HEK293 (cell line): ENCODE data around the gene ZNF654.
"Not testable (repeated sequence)": the region's sequence is repeated elsewhere in the genome, so short reads cannot be mapped to it uniquely, and the experiment has no call there.

Source experiments
- CTCF ChIA-PET: fragments of 350-600 bp; formaldehyde crosslinking; extraction: SDS; loops from one replicate; lab custom pipeline; 2021; ENCODE audit warnings: antibody characterized with exemption; lab: Yijun Ruan, JAX
- POLR2A ChIA-PET: fragments of 300-600 bp; formaldehyde crosslinking; extraction: SDS; loops from one replicate; lab custom pipeline; 2020; ENCODE audit warnings: antibody characterized with exemption, inconsistent platforms; lab: Yijun Ruan, JAX
- H3K27ac ChIP-seq: fragments of 200-500 bp; sonication (Bioruptor generic); 2 replicates; pipeline ENCODE4 v1.5.1; 2014; ENCODE audit warnings: low read depth, low read length, control low read depth, inconsistent platforms; ENCODE audit errors: extremely low read depth
- H3K36me3 ChIP-seq, 2 experiments: fragments of 200-500 bp in 1 of 2; sonication (Bioruptor generic) in 1 of 2; 1 replicate in 1 of 2; 2 replicates in 1 of 2; pipeline ENCODE4 v1.5.1; 2014 to 2017; ENCODE audit warnings: inconsistent platforms in 2 of 2, low read length in 2 of 2; ENCODE audit not compliant: control insufficient read depth in 2 of 2, insufficient read depth in 1 of 2
- H3K4me1 ChIP-seq: fragments of 200-500 bp; sonication (Bioruptor generic); 2 replicates; pipeline ENCODE4 v1.5.1; 2014; ENCODE audit warnings: mild to moderate bottlenecking, low read length, inconsistent platforms; ENCODE audit not compliant: control insufficient read depth, insufficient read depth
- H3K4me3 ChIP-seq: 2 replicates; pipeline ENCODE4 v1.5.1; 2011; ENCODE audit warnings: low read depth, mild to moderate bottlenecking, control low read depth, low read length, moderate library complexity
- H3K9me3 ChIP-seq: fragments of 200-500 bp; sonication (Bioruptor generic); 2 replicates; pipeline ENCODE4 v1.5.1; 2014; ENCODE audit warnings: low read depth, low read length, inconsistent platforms; ENCODE audit not compliant: control insufficient read depth, insufficient read depth
- BCL11A ChIP-seq: fragments of 450-650 bp; formaldehyde crosslinking; IDR thresholded peaks from 2 replicates; pipeline ENCODE4 v1.5.1; 2016; ENCODE audit warnings: low read depth, missing biosample characterization, missing genetic modification characterization
- EGR2 ChIP-seq: fragments of 450-650 bp; formaldehyde crosslinking; IDR thresholded peaks from 2 replicates; pipeline ENCODE4 v1.5.1; 2016; ENCODE audit warnings: low read depth, missing biosample characterization, missing genetic modification characterization
- KLF10 ChIP-seq: fragments of 450-650 bp; IDR thresholded peaks from 2 replicates; pipeline ENCODE4 v1.5.1; 2018; ENCODE audit warnings: missing biosample characterization, mild to moderate bottlenecking, missing genetic modification characterization
- MZF1 ChIP-seq: fragments of 450-650 bp; formaldehyde crosslinking; IDR thresholded peaks from 2 replicates; pipeline ENCODE4 v1.5.1; 2017; ENCODE audit warnings: missing biosample characterization, missing genetic modification characterization, borderline replicate concordance
- SETDB1 ChIP-seq: IDR thresholded peaks from one replicate; pipeline ENCODE4 v1.6.1; 2017; ENCODE audit warnings: mild to moderate bottlenecking, low read length, moderate library complexity, mixed read lengths; ENCODE audit not compliant: insufficient read length
- WT1 ChIP-seq: fragments of 450-650 bp; formaldehyde crosslinking; IDR thresholded peaks from 2 replicates; pipeline ENCODE4 v1.5.1; 2016; ENCODE audit warnings: missing biosample characterization, missing genetic modification characterization
- ZFP37 ChIP-seq: fragments of 450-650 bp; formaldehyde crosslinking; IDR thresholded peaks from 2 replicates; pipeline ENCODE4 v1.5.1; 2016; ENCODE audit warnings: missing biosample characterization, missing genetic modification characterization
- ZIC2 ChIP-seq: fragments of 450-650 bp; formaldehyde crosslinking; IDR thresholded peaks from 2 replicates; pipeline ENCODE4 v1.5.1; 2016; ENCODE audit warnings: missing biosample characterization, missing genetic modification characterization
- ZNF112 ChIP-seq: fragments of 450-650 bp; formaldehyde crosslinking; IDR thresholded peaks from 2 replicates; pipeline ENCODE4 v1.5.0; 2017; ENCODE audit warnings: missing biosample characterization, missing genetic modification characterization
- ZNF223 ChIP-seq: fragments of 450-650 bp; formaldehyde crosslinking; IDR thresholded peaks from 2 replicates; pipeline ENCODE4 v1.5.1; 2016; ENCODE audit warnings: missing biosample characterization, missing genetic modification characterization
- ZNF311 ChIP-seq: fragments of 450-650 bp; formaldehyde crosslinking; IDR thresholded peaks from 2 replicates; pipeline ENCODE4 v1.5.1; 2017; ENCODE audit warnings: missing biosample characterization, missing genetic modification characterization, borderline replicate concordance
- ZNF391 ChIP-seq: fragments of 450-650 bp; formaldehyde crosslinking; IDR thresholded peaks from 2 replicates; pipeline ENCODE4 v1.5.1; 2016; ENCODE audit warnings: low read depth, missing biosample characterization, missing genetic modification characterization, borderline replicate concordance
- ZNF416 ChIP-seq: fragments of 450-650 bp; formaldehyde crosslinking; IDR thresholded peaks from 2 replicates; pipeline ENCODE4 v1.5.1; 2016; ENCODE audit warnings: missing biosample characterization, missing genetic modification characterization
- ZNF514 ChIP-seq: fragments of 450-650 bp; formaldehyde crosslinking; IDR thresholded peaks from 2 replicates; pipeline ENCODE4 v1.5.1; 2016; ENCODE audit warnings: missing biosample characterization, missing genetic modification characterization
- ZNF529 ChIP-seq: fragments of 450-650 bp; formaldehyde crosslinking; IDR thresholded peaks from 2 replicates; pipeline ENCODE4 v1.5.1; 2017; ENCODE audit warnings: missing genetic modification characterization, missing biosample characterization; ENCODE audit not compliant: insufficient replicate concordance
- ZNF571 ChIP-seq: fragments of 450-650 bp; formaldehyde crosslinking; IDR thresholded peaks from 2 replicates; pipeline ENCODE4 v1.5.0; 2017; ENCODE audit warnings: missing biosample characterization, missing genetic modification characterization
- ZNF624 ChIP-seq: fragments of 450-650 bp; formaldehyde crosslinking; IDR thresholded peaks from 2 replicates; pipeline ENCODE4 v1.5.1; 2017; ENCODE audit warnings: missing biosample characterization, missing genetic modification characterization
- ZNF785 ChIP-seq: fragments of 450-650 bp; formaldehyde crosslinking; IDR thresholded peaks from 2 replicates; pipeline ENCODE4 v1.5.1; 2016; ENCODE audit warnings: missing biosample characterization, missing genetic modification characterization
- ZSCAN16 ChIP-seq: fragments of 450-650 bp; formaldehyde crosslinking; IDR thresholded peaks from 2 replicates; pipeline ENCODE4 v1.5.1; 2016; ENCODE audit warnings: missing biosample characterization, missing genetic modification characterization
- ZXDB ChIP-seq: fragments of 450-650 bp; formaldehyde crosslinking; IDR thresholded peaks from 2 replicates; pipeline ENCODE4 v1.5.1; 2016; ENCODE audit warnings: missing biosample characterization, missing genetic modification characterization
- TF ChIP-seq, protein P1 (sequence below): fragments of 450-650 bp; formaldehyde crosslinking; IDR thresholded peaks from 2 replicates; pipeline ENCODE4 v1.5.1; 2016; ENCODE audit warnings: missing biosample characterization, missing genetic modification characterization, borderline replicate concordance
- TF ChIP-seq, protein P2 (sequence below): fragments of 450-650 bp; formaldehyde crosslinking; IDR thresholded peaks from 2 replicates; pipeline ENCODE4 v1.5.1; 2017; ENCODE audit warnings: missing biosample characterization, missing genetic modification characterization

Gene ZNF654

DNA sequence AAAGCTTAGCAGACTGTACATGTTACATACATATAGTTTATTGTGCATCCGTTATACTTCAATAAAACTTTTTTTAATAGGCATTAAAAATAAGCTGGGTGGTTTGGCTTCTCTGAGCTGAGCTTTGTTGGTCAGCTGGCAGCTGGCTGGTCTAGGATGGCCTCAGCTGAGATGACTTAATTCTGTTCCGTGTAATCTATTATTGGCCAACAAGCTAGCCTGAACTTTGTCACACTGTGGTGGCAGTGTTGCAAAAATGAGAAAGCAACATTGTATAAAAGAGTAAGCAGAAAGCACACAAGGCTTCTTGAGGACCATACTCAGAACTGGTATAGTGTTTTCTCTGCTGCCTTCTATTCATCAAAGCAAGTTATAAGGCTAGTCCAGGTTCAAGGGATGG lies 45.5 kb upstream of the ZNF654 start:
- CTCF ChIA-PET: interaction anchor here (0.5 to 0.9 kb wide), 3 partner anchors 11 to 1082 kb away, joined by 3 to 4 read pairs (median 4); no protein-coding TSS in a partner anchor
- TF ChIP-seq MZF1: no peak
- TF ChIP-seq ZFP37 (tag by site-specific recombination): no peak
- no peak for TF ChIP-seq ZIC2
- TF ChIP-seq, all 188 proteins: peak for 0
- H3K36me3 ChIP-seq: no peaks in the 10 kb centered on the region
- H3K27ac ChIP-seq: no peak overlapping the region
- POLR2A ChIA-PET: no interaction called here
- no peak overlapping the region for H3K4me3 ChIP-seq
- H3K9me3 ChIP-seq: no peaks in the 10 kb centered on the region
- H3K4me1 ChIP-seq: no peaks in the 10 kb centered on the region

DNA sequence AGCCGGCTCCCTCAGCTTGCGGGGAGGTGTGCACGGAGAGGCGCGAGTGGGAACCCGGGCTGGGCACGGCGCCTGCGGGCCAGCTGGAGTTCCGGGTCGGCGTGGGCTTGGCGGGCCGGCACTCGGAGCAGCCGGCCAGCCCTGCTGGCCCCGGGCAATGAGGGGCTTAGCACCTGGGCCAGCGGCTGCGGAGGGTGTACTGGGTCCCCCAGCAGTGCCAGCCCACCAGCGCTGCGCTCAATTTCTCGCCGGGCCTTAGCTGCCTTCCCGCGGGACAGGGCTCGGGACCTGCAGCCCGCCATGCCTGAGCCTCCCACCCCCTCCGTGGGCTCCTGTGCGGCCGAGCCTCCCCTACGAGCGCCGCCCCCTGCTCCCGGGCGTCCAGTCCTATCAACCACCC lies 43.4 kb upstream of the ZNF654 start:
- CTCF ChIA-PET: interaction anchor here (0.6 kb wide), 1 partner anchor 499 kb away, joined by 7 read pairs; no protein-coding TSS in a partner anchor
- not testable (repeated sequence) for H3K36me3 ChIP-seq, H3K9me3 ChIP-seq, H3K27ac ChIP-seq, H3K4me1 ChIP-seq, H3K4me3 ChIP-seq
- POLR2A ChIA-PET: interaction anchor here (0.5 kb wide), 1 partner anchor 1317 kb away, joined by 3 read pairs; no protein-coding TSS in a partner anchor

DNA sequence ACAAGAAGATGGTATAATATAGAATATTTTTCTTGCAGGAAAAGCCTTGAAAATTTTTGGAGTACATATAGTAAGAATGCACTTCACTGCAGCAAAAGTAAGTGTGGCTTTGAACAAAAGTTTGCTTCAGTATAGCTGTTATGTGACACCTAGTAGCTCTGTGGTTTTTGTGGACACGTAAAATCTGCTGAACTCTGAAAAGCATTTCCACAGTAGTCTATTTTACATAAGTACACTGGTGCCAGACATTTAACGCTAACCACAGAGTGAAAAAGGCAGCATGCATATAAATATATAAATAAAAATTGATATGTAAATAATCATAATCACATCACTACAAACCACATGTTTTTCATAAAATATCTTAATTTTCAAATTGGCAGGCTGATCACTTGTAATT lies 40.0 kb upstream of the ZNF654 start:
- no peaks in the 10 kb centered on the region for H3K4me1 ChIP-seq
- POLR2A ChIA-PET: no interaction called here
- no peak overlapping the region for H3K4me3 ChIP-seq
- H3K27ac ChIP-seq: no peak overlapping the region
- H3K36me3 ChIP-seq: no peaks in the 10 kb centered on the region
- no peaks in the 10 kb centered on the region for H3K9me3 ChIP-seq
- TF ChIP-seq ZNF416 (tag by site-specific recombination) (no peak), ZNF223 (tag by site-specific recombination) (no peak), ZFP37 (tag by site-specific recombination) (no peak), ZNF112 (tag by site-specific recombination) (no peak), ZNF391 (tag by site-specific recombination) (no peak), ZNF529 (tag by site-specific recombination) (no peak), ZNF311 (no peak), ZXDB (tag by site-specific recombination) (no peak), SETDB1 (no peak), EGR2 (tag by site-specific recombination) (no peak), ZNF785 (tag by site-specific recombination) (no peak), ZNF571 (tag by site-specific recombination) (no peak), KLF10 (tag by site-specific recombination) (no peak), ZSCAN16 (tag by site-specific recombination) (no peak), BCL11A (tag by site-specific recombination) (no peak), ZNF624 (tag by site-specific recombination) (no peak), WT1 (tag by site-specific recombination) (no peak), ZNF514 (tag by site-specific recombination) (no peak)
- TF ChIP-seq, protein P1, sequence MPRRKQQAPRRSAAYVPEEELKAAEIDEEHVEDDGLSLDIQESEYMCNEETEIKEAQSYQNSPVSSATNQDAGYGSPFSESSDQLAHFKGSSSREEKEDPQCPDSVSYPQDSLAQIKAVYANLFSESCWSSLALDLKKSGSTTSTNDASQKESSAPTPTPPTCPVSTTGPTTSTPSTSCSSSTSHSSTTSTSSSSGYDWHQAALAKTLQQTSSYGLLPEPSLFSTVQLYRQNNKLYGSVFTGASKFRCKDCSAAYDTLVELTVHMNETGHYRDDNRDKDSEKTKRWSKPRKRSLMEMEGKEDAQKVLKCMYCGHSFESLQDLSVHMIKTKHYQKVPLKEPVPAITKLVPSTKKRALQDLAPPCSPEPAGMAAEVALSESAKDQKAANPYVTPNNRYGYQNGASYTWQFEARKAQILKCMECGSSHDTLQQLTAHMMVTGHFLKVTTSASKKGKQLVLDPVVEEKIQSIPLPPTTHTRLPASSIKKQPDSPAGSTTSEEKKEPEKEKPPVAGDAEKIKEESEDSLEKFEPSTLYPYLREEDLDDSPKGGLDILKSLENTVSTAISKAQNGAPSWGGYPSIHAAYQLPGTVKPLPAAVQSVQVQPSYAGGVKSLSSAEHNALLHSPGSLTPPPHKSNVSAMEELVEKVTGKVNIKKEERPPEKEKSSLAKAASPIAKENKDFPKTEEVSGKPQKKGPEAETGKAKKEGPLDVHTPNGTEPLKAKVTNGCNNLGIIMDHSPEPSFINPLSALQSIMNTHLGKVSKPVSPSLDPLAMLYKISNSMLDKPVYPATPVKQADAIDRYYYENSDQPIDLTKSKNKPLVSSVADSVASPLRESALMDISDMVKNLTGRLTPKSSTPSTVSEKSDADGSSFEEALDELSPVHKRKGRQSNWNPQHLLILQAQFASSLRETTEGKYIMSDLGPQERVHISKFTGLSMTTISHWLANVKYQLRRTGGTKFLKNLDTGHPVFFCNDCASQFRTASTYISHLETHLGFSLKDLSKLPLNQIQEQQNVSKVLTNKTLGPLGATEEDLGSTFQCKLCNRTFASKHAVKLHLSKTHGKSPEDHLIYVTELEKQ (tag by site-specific recombination): no peak
- TF ChIP-seq, protein P2, sequence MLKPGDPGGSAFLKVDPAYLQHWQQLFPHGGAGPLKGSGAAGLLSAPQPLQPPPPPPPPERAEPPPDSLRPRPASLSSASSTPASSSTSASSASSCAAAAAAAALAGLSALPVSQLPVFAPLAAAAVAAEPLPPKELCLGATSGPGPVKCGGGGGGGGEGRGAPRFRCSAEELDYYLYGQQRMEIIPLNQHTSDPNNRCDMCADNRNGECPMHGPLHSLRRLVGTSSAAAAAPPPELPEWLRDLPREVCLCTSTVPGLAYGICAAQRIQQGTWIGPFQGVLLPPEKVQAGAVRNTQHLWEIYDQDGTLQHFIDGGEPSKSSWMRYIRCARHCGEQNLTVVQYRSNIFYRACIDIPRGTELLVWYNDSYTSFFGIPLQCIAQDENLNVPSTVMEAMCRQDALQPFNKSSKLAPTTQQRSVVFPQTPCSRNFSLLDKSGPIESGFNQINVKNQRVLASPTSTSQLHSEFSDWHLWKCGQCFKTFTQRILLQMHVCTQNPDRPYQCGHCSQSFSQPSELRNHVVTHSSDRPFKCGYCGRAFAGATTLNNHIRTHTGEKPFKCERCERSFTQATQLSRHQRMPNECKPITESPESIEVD (tag by site-specific recombination): no peak
- TF ChIP-seq, all 188 proteins: peak for 0
- CTCF ChIA-PET: no interaction called here
